KG1 (cell line): Measurements from ENCODE around the gene PPP1R3C.

Experiments
- DNase-seq: peaks from one replicate; lab custom pipeline; 2025; lab: John Stamatoyannopoulos, UW

PPP1R3C gene

DNA sequence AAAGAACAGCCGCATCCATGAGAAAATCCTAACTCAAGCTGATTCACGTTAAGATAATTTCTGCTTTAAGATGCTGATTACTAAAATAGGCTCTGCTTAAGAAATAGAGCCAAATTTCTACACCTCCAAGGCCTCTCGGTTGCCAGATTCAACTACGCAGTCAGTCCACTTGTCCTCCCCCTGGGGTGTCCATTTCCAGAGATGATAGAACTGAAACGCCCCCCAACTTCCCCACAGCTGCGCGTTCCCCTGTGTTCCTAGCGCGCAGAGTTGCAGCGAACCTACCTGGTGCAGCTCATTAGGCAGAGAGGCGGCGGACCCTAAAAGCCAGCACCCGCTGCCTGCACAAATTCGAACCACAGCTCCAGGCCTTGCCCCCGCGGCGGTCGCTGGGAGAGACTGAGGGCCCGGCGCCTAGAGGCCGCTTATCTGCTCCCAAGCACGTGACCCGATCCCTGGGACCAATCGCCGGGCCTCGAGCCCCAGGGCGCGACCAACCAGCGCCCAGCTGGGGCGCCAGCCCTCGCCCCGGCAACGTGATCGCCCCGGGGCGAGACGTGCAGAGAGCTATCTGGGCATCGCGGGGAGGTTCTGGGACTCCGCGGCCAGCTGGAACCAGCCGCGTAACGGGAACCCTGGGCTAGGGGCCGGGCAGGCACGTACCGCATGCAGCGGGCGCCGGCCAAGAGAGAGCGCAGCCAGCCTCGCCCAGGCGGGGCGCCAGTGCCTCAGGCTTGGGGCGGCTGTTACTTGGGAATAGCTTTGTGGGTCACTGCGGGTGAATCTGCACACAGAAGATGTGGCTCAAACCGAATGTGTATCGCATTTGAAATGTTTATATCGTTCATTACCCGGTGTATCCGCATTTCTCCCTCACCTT, at the start of gene PPP1R3C:
TSS of gene PPP1R3C (minus strand) at position 401 of the 880 bp plus-strand sequence. CDS start at position 299, 102 bp downstream.
- DNase-seq: peak; percentile 15

DNA sequence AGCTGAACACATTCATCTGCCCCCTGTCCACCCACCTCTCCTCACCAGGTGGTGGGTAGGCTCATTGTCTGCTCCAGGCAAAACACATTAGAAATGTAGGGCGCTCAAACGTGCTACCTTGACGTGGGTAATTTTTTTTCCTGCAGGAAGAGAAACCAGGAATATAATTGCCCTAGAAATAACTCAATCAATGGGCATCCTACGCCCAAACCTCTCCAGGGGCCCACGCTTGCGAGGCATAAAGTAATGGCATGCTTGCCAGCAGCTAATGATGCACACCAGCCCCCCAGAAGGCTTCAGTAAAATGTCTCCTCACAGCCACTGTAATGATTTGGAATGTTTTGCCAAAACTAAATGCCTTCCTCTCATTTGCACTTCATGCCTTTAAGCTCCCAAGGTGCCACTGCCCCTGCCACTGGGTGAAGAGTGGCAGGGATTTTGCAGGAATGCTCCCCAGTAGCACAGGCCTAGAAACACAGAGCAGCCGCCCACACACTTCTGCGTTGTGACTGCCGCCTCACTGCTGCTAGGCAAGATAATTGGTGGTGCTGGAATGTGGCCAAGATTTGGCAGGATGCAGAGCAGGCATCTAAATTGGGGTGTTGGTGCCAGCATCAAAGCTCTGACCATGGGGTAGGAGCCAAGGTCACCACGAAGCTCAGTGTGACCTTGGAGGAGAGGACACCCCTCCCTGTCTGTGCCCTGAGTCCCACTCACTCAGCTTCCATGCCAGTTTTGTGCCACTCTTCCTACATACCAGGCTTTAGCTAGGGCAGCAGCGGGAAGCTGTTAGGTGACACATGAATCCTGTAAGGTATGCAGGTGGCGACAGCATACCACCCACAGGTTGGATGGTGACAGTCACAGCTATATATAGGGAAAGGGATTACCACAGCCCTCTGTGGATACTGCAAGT, 48.7 kb upstream of the PPP1R3C start:
- no peak for DNase-seq

DNA sequence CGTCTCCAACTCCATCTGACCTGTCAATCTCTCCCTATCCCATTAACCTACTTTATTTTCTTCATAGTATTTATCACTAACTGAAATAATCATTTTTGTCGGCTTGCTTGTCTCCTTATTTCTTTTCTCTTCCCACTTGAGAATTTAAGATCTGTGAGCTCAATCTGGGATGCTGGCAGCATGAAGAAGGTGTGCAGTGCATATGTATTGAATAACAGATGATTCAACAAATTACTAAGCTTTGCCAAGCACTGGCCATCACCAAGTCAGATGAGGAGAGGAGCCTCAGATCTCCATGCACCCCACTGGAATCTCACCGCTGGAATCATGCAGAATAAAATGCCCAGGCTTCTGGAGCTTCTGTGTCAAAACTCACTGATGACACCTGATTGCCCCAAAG, 47.6 kb upstream of the PPP1R3C start:
- no peak for DNase-seq

DNA sequence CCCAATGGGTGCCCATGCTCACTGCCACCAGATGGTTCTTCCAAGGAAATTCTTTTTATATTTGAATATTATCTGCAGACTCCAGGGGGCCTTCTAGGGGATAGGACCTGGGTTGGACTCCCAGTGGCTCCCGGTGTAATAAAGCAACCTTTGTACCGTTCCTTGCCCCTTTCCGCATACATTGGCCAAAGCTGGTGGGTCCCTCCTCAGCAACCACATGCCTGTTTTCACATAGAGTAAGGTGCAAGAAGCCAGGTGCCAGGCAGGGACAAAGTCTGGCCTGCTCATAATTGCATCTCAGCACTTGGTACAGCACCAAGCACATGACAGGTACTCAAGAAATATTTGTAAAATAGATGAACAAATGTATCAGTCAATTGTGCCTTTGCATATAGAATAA, 46.4 kb upstream of the PPP1R3C start:
- no peak for DNase-seq

DNA sequence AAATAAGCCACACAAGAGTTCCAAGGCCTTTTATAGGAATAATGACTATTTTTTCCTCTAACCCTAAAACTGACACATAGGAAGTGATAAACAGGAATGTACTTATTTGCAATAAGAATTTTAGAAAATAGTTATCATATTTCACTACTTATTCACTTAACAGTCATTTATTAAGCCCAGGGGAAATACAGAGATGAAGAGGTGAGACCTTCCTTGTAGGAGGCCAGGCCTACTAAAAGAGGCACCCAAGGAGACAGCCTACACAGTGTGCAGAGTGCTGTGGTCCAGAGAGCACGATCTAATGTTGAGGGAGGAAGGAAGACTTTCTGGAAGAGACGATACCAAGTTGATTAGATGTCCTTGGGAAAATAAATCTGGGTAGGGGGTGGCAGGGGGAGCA, 45.0 kb upstream of the PPP1R3C start:
- DNase-seq: no peak

DNA sequence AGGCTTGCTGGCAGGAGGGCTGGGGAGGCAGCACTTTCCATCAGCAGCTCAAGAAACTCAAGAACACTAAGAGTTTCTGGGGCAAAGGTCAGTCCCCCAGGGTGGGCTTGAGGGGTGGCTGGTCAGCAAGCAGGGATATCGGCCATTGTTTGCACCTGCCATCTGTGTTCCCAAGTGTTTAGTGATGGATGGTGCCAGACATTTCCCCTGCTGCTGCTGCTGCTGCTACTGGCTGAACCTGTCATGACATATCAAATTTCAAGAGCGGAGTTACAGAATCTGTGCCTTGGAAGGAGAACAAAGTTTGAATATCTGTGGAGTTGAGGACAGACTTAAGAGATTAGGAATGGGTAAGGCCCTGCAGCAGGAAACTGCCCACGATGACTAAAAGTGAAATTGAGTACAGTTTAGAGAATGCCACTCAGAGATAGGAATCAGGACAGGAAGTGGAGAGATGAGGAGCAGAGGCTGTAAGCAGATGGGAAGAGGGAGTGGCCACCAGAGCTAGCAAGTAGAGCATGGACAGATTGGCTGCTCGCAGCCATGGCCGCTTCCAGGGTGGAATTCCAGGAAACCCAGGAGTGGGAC, 39.2 kb upstream of the PPP1R3C start:
- no peak for DNase-seq

DNA sequence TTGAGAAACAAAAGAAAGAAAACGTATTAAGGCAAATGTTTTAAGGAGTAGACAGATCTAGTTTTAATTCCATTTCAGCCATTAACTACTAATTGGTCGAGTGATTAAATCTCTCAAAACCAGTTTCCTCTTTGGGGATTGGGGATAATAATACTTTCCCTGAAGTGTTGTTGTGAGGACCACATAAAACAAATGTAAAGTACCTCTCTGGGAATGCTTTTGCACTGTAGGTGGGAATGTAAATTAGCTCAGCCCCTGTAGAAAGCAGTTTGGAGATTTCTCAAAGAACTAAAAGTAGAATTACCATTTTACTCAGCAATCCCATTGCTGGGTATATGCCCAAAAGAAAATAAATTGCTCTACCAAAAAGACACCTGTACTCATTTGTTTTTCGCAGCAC, 36.0 kb upstream of the PPP1R3C start:
- DNase-seq: no peak

DNA sequence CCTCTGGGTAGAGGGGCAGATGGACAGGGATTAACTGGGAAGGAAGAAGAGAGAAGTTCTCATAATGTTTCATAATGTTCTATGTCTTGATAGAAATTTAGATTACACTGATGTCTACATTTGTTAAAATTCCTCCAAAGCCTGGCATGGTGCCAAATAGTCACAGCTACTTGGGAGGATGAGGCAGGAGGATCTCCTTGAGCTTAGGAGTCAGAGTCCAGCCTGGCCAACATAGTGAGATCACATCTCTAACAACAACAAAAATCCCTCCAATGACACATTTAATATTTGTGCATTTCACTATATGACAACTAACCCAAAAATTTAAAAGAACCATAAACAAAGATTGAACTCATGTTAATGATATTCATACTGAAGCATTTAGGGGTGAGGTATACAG, 33.0 kb upstream of the PPP1R3C start:
- DNase-seq: no peak

DNA sequence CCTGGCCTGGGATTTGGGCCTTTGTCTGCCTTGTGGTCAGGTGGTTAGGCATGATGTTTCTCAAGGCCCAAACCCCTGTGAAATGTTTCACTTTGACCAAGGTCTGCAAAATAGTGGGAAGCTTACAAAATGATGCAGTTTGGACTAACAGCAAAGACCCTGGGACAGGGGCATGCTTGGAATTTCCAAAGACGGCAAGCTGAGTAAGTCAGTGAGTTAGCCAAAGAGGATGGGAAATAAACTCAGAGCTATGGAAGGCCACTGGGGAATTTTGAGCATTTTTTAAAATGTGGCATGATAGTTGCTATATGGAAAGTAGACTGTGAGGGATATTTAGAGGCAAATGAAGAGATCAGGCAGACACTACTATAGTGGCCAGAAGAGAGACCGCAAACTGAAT, 31.6 kb upstream of the PPP1R3C start:
- DNase-seq: no peak

DNA sequence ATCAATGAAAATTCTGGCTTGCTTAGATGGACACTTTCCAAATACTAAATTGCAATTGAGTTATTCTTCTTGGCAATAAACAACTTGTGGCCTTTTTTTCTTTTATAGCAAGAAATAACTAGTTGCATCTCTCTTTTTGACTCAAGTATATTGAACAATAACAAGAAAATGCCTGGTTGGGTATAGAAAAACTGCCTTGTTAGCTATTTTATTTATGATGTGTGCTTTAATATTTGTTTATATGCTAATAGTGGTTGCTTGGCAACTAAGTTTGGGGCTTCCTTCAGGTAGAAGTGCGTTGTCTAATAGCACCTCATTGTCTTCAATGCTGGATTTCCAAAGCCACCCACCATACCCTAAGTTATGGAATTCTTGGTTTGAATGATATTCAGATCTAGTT, 30.1 kb upstream of the PPP1R3C start:
- DNase-seq: no peak

DNA sequence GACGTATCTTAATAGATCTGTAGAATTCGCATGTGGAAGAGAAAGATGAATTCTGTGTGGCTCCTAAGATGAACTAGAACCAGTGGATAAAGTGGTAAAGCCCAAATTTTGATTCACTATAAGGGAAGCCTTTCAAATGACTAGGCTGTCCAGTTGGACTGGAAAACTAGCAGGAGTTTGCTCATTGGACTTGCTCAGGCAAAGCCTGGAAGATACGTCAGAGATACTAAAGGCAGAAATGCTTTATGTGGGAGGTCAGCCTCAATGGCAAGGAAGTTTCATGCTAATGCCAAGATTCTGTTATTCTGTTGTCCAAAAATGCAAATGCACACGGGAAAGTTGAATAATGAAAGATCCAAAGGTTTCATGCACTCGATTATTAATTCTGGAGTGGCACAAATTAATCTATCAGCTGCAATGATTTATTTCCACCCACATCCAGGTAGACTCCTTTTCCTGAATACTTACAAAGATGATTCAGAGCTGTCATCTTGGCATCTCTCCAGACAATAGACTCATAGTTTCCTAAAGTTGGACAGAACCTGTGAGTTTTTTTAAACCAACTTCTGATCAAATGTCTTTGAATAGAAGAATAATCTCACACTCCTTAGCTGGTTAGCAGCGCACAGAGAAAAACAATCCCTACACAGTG, 20.5 kb upstream of the PPP1R3C start:
- no peak for DNase-seq

DNA sequence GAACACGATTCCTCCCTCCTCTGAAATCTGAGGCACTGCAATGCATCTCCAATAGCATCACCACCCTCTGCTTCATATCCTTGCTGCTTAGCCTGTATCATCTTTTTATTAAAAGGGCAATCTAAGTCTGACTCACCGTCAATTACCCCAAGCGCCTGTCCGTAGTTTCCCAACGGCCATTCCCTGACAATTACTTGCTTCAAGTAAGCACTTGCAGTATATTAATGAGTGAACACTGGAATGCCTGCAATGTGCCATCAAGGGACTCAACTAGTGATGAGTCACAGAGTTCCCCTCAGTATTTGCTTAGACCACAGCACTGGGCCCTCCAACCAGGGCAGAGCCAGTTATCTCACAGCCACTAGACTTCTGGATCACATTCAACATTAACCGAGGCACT, 19.5 kb upstream of the PPP1R3C start:
- DNase-seq: no peak

DNA sequence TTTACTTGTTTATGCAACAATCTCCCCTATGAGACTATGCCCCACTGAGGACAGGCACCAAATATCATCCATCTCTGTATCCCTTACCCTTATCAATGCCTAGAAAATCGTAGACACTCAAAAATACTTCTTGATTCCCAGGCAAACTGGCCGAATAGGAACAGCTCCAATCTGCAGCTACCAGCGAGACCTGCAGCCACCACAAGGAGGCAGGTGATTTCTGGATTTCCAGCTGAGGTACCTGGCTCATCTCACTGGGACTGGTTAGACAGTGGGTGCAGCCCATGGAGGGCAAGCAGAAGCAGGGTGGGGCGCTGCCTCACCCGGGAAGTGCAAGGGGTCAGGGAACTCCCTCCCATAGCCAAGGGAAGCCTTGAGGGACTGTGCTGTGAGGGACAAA, 10.8 kb upstream of the PPP1R3C start:
- DNase-seq: no peak

DNA sequence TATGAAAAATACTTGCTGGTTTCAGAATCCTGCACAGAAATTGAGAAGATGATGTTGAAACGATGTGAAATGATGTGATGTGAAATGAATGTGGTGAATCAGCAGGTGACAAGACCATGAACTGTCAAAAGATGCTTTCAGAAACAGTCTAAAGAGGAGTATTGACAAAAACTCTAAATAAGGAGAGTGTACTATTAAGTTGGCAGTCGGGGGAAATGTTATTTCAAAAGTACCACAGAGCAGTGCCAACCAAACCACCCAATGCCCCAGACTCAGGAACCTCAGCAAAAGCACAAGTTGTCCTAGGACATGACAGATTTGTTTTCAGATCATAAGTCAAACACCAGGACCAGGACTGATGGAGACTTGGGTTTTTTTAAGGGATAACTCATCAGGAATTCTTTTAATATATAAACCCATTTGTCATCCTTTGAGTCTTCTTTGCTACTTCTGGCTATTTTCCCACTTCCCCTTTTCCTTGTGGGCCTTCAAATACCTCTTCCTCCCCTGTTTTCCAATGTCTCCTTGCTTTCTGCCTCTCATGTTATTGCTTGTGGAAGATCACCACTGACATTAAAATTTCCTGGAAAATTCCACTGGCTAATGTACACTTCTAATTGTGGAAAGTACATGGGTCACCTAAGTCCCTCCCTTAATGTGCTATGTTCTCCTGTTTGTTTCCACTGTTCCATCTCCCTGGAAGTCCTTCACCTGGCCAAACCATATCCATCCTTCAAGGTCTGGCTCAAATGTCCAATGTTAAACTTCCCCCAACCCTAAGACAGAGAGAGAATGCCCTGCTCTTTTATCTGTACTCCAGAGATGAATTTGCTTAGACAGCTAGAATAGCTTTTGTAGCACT, 10.2 kb upstream of the PPP1R3C start:
- no peak for DNase-seq

DNA sequence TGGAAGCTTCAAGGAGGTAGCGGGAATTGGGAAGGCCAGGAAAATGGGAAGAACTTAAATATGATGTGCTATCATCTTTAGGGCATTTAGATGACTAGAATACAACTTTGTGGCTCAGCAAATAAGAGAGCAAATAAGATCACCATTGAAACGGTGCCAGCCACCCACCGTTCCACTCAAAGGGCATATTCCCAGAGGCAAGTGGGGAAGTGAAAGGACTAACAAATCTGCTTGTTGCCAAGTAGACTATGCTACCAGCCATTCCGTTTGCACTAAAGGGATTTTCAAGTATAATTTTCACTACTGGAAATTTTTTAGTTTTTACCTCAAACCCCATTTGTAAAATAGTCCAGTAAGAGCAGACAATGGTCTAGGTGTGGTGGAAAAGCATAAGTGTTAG, 4.0 kb upstream of the PPP1R3C start:
- no peak for DNase-seq

DNA sequence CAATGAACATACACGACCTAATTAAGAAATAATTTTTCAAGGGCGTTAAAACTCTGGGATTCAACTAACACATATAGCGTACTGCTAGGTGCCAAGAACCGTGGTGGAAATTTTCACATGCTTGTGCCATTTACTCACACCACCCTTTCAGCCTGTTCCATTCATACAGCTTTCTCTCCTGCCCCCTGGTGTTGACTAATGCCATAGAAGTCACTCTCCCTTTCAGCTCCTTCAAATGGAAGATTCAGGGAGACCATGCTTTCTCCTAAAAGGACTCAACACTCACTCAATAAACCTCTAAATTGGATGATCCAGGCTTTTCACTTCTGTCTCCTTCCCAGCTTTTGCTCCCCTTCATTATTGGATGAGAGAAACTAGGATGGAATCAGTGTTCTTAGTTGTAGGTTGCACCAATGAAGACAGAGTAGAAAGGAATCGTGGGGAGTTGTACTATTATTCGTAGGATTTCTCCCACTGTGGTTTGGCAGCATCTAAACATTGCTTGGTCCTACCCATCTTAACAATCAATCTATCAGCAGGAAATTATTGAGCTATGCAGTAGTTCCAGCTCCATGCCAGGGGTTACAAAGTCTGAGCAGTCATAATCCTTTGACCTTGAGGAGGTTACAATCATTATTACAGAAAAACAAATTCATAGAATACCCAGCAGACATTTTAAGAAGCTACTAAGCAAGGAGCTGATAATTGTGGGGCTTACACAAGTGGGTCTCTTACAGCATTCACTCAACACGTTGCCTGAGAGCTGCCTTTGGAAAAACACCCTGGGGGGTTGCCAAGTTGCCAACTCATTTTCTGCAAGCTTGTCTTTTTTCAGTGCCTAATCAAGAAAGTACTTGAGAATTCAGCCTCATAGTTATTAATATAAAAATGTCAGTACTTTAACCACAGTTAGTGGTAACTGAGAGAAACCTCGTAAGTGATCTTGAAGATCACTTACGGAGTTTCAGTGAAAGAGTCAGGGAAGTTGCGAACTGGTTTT, 2.8 kb upstream of the PPP1R3C start:
- DNase-seq: peak; percentile 38

DNA sequence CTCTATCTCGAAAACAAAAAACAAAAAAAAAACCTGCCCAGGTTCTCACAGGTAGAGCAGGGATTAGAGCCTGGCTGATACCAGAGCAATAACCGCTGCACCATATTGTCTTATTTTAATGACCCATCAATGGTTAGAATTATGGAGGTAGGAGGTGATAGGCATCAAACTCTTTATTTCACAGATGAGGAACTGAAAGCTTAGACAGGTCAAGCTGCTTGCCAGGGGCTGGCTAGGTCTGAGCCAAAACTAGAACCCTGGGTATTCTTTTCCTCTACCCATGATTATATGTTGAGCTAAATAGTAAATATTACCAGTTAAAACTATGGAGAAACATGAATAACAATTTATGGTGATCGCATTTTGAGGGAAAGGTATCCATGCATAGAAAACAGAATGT, 2.0 kb upstream of the PPP1R3C start:
- DNase-seq: no peak

DNA sequence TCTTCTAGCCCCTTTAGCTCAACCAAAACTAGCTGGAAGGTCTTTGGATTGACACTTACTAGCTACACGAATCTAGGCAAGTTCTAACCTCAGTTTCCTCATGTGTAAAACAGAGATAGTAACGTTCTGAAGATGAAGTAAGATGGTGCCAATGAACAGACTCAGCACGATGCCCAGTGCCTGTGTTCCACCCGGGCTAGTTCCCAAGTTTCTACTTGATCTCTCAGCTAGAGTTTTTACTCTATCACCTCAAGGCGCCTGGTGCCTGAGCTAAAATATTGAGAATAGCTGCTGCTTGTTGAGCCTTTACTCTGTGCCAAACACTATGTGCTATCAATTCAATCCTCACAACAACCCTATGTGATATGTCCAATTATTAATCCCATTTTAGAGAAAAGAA, 1.4 kb upstream of the PPP1R3C start:
- no peak for DNase-seq

DNA sequence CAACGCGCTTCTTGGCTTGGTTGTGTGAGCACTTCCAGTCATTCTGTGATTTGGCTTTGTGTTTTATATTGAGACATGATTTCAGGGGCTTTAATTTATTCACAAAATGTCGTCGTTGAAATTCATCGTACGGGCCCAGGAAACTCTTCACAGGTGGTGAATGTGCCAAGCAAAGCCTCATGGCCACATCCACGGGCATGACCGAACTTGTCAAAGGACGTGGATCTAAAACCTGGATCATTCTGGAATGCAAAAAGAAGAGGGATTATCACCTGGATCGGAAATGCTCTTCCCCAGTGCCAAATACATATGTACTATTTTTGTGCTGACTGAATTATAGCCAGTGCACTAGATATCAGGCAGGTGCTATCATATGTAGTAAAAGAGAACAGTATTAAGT, 2.2 kb downstream of the PPP1R3C start:
- DNase-seq: no peak
